DMS53 treated with DMSO at 0.1 percent for 48 hours (cell line): Measurements from ENCODE around the gene NR6A1.
"Not testable (repeated sequence)": the region's sequence is repeated elsewhere in the genome, so short reads cannot be mapped to it uniquely, and the experiment has no call there.

Source experiments
- DNase-seq: peaks from one replicate; lab custom pipeline; 2025; ENCODE audit not compliant: unreplicated experiment; lab: John Stamatoyannopoulos, UW

The NR6A1 gene

DNA sequence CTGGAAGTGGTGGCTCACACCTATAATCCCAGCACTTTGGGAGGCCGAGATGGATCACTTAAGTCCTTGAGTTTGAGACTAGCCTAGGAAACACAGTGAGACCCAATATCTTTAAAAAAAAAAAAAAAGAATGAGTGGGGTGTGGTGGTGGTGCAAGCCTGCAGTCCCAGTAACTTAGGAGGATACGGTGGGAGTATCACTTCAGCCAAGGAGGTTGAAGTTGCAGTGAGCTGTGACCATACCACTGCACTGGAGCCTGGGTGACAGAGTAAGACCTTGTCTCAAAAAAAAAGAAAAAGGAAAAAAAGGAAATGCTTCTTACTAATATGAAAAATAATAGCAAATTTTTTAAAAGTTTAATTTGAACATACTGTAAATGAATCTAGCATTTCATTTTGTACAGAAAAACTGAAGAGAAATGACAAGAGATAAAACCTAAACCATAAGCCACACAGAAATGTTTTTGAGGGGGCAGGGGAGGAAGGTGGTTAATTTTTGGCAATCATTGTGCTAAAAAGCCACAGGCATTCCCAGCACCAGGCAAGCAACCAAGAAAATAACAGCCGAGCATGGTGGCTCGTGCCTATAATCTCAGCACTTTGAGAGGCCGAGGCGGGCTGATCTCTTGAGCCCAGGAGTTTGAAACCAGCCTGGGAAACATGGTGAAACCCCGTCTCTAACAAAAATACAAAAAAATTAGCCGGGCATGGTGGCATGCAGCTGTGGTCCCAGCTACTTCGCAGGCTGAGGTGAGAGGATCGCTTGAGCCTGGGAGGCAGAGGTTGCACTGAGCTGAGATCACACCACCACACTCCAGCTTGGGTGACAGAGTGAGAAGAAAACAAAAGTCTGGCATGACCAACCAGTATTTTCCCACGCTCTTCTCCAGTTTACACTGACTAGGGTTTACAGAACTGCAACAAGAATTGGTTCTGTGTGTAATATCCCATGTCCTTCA is 149.5 kb downstream of the NR6A1 start:
- DNase-seq, result no peak

GRCh38 chr9:124618476-124618875 is 152.6 kb downstream of the NR6A1 start:
- DNase-seq, result no peak

DNA sequence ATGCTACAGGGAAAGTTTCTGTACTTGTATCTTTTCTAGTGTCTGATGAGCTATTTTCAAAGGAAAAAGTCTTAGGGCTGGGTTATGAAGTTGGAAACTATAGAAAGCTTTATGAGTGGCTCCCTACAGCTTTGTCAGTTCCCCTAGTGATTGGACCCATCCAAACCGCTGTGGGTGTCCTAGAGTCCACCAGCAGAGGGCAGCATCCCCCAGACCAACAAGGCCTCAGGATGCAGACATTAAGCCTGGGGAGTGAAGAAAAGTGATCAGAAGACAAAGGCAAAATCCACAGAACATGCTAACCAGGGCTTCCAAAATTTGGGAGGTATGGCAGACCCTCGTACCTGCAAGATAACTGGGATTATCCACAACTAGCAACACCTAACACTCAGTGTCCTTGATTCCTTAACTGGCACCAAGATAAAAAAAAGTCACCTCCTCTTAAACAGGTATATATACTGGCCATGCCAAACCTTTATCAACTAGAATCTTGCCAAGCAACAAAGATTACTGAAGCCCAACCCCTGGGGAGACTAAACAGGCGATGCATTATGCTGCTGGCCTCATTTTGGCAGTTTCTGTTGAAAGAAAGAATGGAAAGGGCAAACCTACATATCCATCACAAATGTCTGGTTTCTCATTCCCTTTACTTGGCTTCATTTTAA is 153.5 kb downstream of the NR6A1 start:
- DNase-seq, result peak; percentile 60

DNA sequence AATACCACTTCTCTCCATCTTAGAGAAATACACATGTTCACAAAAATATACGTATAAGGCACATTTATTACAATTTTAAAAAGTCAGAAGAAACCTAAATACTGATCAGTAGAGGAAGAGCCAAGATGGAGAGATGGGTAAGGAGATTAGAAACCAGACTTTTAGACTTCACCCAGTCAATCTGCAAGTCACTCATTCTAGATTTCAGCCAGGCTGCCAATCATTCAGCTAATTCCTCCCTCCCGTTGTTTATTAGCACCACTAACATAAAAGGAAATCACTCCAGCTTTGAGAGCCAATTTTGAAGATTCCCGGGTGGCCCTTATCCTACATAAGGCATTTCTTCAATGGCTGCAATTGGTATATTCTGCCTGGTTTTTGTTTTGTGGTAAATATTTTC is 154.2 kb downstream of the NR6A1 start:
- no peak for DNase-seq

- DNase-seq, result not testable (repeated sequence)
These were observed 155.3 kb downstream of the NR6A1 start for GRCh38 chr9:124615840-124616239.

DNA sequence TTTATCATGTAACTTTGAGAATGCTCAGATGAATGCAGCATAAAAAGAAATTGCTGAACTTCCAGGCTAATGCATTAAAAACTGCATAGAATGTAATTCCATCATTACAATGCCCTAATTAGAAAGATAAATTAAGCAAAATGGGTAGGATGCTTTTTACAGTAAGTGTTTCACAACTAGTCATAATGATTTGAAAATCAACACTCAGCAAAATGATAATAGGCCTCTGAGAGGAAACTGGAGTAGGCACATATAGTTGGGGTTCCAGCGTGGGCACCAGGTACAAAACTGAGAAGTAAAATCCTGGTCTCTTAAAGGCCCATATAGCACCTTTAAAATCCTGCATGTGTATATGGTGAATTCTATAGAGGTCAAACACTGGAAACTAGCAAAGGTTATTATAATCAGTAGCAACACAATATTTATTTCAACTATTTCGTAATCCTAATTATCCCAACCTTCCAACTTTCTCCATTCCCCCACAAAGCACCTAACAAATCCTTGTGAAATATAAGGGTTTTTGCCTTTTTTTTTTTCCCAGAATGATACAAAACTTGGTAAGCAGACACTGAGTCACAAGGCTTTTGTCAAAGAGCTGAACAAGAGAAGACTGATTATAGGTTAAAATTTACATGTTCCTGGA is 155.9 kb downstream of the NR6A1 start:
- DNase-seq, result no peak

GRCh38 chr9:124613849-124614248 is 157.3 kb downstream of the NR6A1 start:
- no peak for DNase-seq

DNA sequence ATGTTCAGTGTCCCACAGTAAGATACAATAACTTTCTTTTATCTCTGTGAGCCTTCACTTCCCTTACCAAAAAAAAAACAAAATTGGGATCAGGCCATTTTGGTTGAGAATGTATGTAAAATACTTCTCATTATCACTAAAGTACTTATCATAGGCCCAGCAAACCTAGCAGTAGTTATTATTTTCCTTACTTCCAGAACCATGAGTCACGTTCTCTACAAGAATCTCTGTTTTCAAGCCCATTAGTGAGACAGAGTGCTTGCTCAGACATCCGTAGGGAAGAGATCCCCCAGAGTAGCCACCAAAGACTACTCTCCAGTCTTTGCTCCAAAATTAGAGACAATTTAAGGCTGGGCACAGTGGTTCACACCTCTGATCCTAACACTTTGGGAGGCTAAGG is 160.0 kb downstream of the NR6A1 start:
- DNase-seq, result no peak

DNA sequence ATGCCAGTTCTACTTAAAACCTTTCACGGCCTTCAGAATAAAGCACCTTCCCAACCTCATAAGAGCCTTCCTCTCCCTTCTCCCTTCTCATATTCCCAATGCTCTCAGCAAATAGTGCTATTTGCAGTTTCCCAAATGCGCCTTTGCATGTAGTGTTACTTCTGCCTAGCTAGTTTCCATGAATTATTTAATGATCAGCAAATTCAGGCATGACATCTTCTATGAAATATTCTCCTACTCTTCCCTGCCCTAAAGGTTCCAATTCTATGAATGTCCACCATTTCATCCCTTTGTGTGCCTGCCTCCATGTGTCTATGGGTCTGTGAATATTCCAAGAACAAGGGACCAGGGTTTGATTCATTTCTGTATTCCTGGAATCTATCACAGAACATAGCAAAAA is 165.1 kb downstream of the NR6A1 start:
- DNase-seq, result no peak

DNA sequence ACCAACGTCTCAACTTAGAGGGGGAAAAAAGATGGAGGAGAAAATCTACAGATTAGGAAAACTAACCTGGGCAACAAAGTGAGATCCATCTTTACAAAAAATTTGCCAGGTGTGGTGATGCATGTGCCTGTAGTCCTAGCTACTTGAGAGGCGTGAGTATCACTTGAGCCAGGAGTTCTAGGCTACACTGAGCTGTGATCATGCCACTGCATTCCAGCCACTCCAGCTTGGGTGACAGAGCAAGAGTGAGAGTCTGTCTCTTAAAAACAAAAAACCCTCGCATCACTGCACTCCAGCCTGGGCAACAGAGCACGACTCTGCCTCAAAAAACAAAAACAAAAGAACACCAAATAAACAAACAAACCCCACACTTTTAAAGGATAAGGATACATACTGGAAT is 165.9 kb downstream of the NR6A1 start:
- DNase-seq, result no peak

DNA sequence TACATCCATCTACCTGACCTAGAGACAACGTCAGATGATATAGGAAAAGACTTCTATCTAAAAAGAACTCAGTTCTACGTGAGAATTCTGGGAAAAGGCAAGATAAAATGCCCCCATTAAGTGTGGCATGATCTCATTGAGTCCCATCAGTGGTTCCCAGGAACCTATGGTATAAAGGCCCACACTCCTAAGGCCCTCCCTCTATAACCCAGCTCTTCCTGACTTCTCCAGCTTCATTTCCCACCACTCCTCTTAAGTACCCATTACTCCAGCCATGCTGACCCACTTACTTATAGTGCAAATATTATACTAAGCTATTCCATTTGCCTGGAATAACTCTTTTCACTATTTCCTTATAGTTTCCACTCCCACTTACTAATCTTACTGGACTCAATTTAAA is 168.5 kb downstream of the NR6A1 start:
- no peak for DNase-seq

DNA sequence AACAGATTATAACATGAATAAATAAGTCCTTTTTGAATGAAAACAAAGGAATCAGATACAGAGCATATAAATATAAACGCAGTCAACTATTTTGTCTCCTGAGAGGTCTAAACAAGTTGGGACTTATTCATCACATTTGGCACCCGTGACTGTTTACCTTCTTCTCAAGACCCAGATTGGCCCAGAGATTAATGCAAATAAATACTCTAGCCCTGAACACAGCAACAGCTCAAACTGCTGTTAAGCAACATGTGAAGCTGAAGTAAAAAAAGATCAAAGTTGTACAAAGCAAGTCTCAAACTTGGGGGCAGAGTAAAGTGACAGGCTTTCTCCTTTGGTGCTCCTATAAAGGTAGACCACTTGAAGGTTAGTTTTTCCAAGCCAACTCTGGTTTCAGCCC is 168.9 kb downstream of the NR6A1 start:
- DNase-seq, result peak; percentile 2

DNA sequence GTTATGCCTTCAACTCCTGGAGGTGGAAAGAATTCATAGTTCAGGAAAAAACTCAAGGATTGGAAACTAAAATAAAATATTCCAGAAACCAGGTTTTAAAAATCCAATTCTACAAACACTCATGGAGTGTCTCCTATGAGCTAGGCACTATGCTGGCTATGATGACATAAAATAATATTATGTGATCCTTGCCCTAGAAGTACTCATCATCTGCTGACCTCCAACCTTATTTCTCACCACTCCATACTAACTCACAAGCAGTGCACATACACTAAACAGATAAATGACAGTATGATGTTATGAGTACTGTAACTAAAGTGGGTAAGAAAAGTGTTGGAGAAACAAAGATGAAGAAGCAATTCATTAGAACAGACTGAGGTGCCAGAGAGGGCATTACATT is 170.7 kb downstream of the NR6A1 start:
- DNase-seq, result no peak

- DNase-seq, result no peak
These were observed 171.9 kb downstream of the NR6A1 start for GRCh38 chr9:124599121-124599795.

DNA sequence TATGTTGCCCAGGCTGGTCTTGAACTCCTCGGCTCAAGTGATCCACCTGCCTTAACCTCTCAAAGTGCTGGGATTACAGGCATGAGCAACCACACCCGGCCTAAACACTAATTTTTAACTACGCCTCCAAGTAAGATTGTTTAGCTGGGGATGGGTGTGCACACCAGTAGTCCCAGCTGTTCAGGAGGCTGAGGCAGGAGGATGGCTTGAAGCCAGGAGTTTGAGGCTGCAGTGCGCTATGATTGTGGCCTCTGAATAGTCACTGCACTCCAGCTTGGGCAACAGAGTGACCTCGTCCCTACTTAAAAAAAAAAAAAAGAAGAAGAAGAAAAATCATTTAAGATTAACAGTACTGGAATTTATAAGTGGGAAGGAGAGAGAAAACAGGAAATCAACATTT is 173.1 kb downstream of the NR6A1 start:
- no peak for DNase-seq

- DNase-seq, result no peak
These were observed 174.8 kb downstream of the NR6A1 start for GRCh38 chr9:124596172-124596839.

- no peak for DNase-seq
These were observed 175.4 kb downstream of the NR6A1 start for GRCh38 chr9:124595743-124596142.

GRCh38 chr9:124594673-124595072 is 176.4 kb downstream of the NR6A1 start:
- no peak for DNase-seq

DNA sequence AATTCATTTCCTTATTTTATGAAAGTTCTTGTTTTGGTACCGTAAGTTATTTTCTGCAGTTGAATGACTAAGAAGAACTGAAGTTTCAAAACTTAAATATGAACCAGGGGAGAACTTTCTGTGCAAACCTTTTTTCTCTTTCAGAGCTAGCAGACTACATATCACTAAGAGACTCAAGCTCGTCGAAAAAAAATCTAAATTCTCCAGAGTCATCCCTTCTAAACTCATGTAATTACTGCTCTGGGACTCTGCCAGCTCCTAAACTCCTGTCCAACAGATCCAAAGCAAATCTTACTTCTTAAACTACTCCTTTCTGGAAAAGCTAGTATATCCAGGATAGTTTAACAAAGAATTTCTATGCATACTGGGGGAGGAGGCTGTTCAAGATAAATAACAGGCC is 176.9 kb downstream of the NR6A1 start:
- DNase-seq, result no peak

- no peak for DNase-seq
These were observed 177.5 kb downstream of the NR6A1 start for GRCh38 chr9:124593651-124594058.

GRCh38 chr9:124593200-124593599 is 177.9 kb downstream of the NR6A1 start:
- no peak for DNase-seq
